CD4-positive, alpha-beta T cell treated with Interleukin-2 at 100 ng/mL for 4 hours (primary cell): ENCODE measurements around the gene UQCRQ.
"Not testable (repeated sequence)": the region's sequence is repeated elsewhere in the genome, so short reads cannot be mapped to it uniquely, and the experiment has no call there.

Source experiments
- DNase-seq: peaks from one replicate; pipeline ENCODE4 v3.0.0-alpha.2; 2020; ENCODE audit warnings: low spot score

UQCRQ gene

GRCh38 chr5:132834057-132834456 lies 32.4 kb upstream of the UQCRQ start:
- DNase-seq, result no peak

GRCh38 chr5:132836852-132837251 lies 29.6 kb upstream of the UQCRQ start:
- no peak for DNase-seq

GRCh38 chr5:132837868-132838267 lies 28.6 kb upstream of the UQCRQ start:
- DNase-seq, result no peak

- DNase-seq, result no peak
Observed at GRCh38 chr5:132838516-132839282, 27.7 kb upstream of the UQCRQ start.

GRCh38 chr5:132839426-132840301 lies 26.8 kb upstream of the UQCRQ start:
- no peak for DNase-seq

GRCh38 chr5:132840313-132840712 lies 26.1 kb upstream of the UQCRQ start:
- no peak for DNase-seq

GRCh38 chr5:132840896-132841295 lies 25.5 kb upstream of the UQCRQ start:
- DNase-seq, result no peak

GRCh38 chr5:132841305-132841704 lies 25.1 kb upstream of the UQCRQ start:
- DNase-seq, result no peak

GRCh38 chr5:132848270-132848669 lies 18.2 kb upstream of the UQCRQ start:
- no peak for DNase-seq

- no peak for DNase-seq
Observed at GRCh38 chr5:132849347-132849746, 17.1 kb upstream of the UQCRQ start.

- no peak for DNase-seq
Observed at GRCh38 chr5:132850066-132850465, 16.4 kb upstream of the UQCRQ start.

- DNase-seq, result no peak
Observed at GRCh38 chr5:132853323-132853722, 13.1 kb upstream of the UQCRQ start.

- DNase-seq, result no peak
Observed at GRCh38 chr5:132853790-132854189, 12.7 kb upstream of the UQCRQ start.

GRCh38 chr5:132854301-132854700 lies 12.1 kb upstream of the UQCRQ start:
- no peak for DNase-seq

- DNase-seq, result not testable (repeated sequence)
Observed at GRCh38 chr5:132854992-132855391, 11.4 kb upstream of the UQCRQ start.

- no peak for DNase-seq
Observed at GRCh38 chr5:132856011-132856410, 10.4 kb upstream of the UQCRQ start.

GRCh38 chr5:132859889-132860437 lies 6.5 kb upstream of the UQCRQ start:
- DNase-seq, result no peak

GRCh38 chr5:132860742-132861141 lies 5.7 kb upstream of the UQCRQ start:
- DNase-seq, result no peak

- no peak for DNase-seq
Observed at GRCh38 chr5:132865668-132866341, 637 bp upstream of the UQCRQ start.

GRCh38 chr5:132867046-132867451 lies 607 bp downstream of the UQCRQ start:
- no peak for DNase-seq

- DNase-seq, result no peak
Observed at GRCh38 chr5:132868754-132869153, 2.3 kb downstream of the UQCRQ start.

GRCh38 chr5:132870801-132871200 lies 4.4 kb downstream of the UQCRQ start:
- no peak for DNase-seq
